ENCODE measurements around the gene ZNF789. TPM values are rescaled to one million over a fixed set of nuclear protein-coding genes. Genes with fewer than 3 reads are reported as not detected.

Gene ZNF789
- total and polyA plus RNA-seq, 9 of the 15 experiments (the other 6 are each of a cell fraction or from before 2014, with no cell fraction given): 6.1 to 57.0 (median 24.8) TPM

GRCh38 chr7:99504603-99505323, 32.1 kb downstream of the ZNF789 start, which contains the start of gene ZKSCAN5 (continued):
- TF ChIP-seq SAP30 (IDR thresholded peaks at IDR 0.05; ENCODE audit: borderline replicate concordance, insufficient read depth, low read depth, low read length, poor library complexity, severe bottlenecking) (peak; percentile 65), SIN3A (IDR thresholded peaks at IDR 0.05; ENCODE audit: borderline replicate concordance in 2 of 2, control insufficient read depth in 1 of 2, low read depth in 2 of 2, low read length in 2 of 2) (peak; percentile 66 to 88), ZNF445 (CRISPR knock-in tag; IDR thresholded peaks at IDR 0.05; ENCODE audit: low read depth) (no peak), ZNF175 (CRISPR knock-in tag; IDR thresholded peaks at IDR 0.05; ENCODE audit: low read depth) (no peak), NCOR1 (IDR thresholded peaks at IDR 0.05) (0 out of 2 replicates have a peak, but pooled peaks have one; percentile 41), ZNF124 (CRISPR knock-in tag; IDR thresholded peaks at IDR 0.05) (no peak), TEAD4 (IDR thresholded peaks at IDR 0.05; ENCODE audit: low read length) (no peak; the same call in 1 of the 2 replicates), TEAD4 (CRISPR knock-in tag; IDR thresholded peaks at IDR 0.05; ENCODE audit: borderline replicate concordance) (no peak), L3MBTL2 (IDR thresholded peaks at IDR 0.05) (peak; percentile 78), ZNF347 (CRISPR knock-in tag; IDR thresholded peaks at IDR 0.05; ENCODE audit: low read depth) (no peak), E2F3 (CRISPR knock-in tag; IDR thresholded peaks at IDR 0.05) (no peak), ZNF324 (CRISPR knock-in tag; IDR thresholded peaks at IDR 0.05) (no peak), ETV5 (CRISPR knock-in tag; IDR thresholded peaks at IDR 0.05; ENCODE audit: low read depth) (peak; percentile 89), ELK1 (CRISPR knock-in tag; IDR thresholded peaks at IDR 0.05) (no peak), ARHGAP35 (IDR thresholded peaks at IDR 0.05; ENCODE audit: partially characterized antibody) (peak; percentile 70), MYBL2 (IDR thresholded peaks at IDR 0.05; ENCODE audit: low read depth) (peak; percentile 95), MYBL2 (CRISPR knock-in tag; IDR thresholded peaks at IDR 0.05; ENCODE audit: borderline replicate concordance) (no peak), USF2 (CRISPR knock-in tag; IDR thresholded peaks at IDR 0.05) (no peak), DPF2 (IDR thresholded peaks at IDR 0.05) (no peak; the same call in 1 of the 2 replicates), YBX1 (IDR thresholded peaks at IDR 0.05) (no peak), CBFB (CRISPR knock-in tag; IDR thresholded peaks at IDR 0.05) (no peak), MCM3 (IDR thresholded peaks at IDR 0.05) (no peak)
- TF ChIP-seq, protein P1, sequence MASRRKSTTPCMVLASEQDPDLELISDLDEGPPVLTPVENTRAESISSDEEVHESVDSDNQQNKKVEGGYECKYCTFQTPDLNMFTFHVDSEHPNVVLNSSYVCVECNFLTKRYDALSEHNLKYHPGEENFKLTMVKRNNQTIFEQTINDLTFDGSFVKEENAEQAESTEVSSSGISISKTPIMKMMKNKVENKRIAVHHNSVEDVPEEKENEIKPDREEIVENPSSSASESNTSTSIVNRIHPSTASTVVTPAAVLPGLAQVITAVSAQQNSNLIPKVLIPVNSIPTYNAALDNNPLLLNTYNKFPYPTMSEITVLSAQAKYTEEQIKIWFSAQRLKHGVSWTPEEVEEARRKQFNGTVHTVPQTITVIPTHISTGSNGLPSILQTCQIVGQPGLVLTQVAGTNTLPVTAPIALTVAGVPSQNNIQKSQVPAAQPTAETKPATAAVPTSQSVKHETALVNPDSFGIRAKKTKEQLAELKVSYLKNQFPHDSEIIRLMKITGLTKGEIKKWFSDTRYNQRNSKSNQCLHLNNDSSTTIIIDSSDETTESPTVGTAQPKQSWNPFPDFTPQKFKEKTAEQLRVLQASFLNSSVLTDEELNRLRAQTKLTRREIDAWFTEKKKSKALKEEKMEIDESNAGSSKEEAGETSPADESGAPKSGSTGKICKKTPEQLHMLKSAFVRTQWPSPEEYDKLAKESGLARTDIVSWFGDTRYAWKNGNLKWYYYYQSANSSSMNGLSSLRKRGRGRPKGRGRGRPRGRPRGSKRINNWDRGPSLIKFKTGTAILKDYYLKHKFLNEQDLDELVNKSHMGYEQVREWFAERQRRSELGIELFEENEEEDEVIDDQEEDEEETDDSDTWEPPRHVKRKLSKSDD (conservative IDR thresholded peaks at IDR 0.05; ENCODE audit: low read length): peak; percentile 82; the same call in 1 of the 2 replicates
- TF ChIP-seq, protein P2, sequence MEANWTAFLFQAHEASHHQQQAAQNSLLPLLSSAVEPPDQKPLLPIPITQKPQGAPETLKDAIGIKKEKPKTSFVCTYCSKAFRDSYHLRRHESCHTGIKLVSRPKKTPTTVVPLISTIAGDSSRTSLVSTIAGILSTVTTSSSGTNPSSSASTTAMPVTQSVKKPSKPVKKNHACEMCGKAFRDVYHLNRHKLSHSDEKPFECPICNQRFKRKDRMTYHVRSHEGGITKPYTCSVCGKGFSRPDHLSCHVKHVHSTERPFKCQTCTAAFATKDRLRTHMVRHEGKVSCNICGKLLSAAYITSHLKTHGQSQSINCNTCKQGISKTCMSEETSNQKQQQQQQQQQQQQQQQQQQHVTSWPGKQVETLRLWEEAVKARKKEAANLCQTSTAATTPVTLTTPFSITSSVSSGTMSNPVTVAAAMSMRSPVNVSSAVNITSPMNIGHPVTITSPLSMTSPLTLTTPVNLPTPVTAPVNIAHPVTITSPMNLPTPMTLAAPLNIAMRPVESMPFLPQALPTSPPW (CRISPR knock-in tag; IDR thresholded peaks at IDR 0.05): peak; percentile 97

All from K562 (cell line).